PC-3 (cell line): ENCODE results near the gene DCLK1.

Experiments used
- CTCF ChIP-seq: fragments of 300-600 bp; sonication (generic); conservative IDR thresholded peaks from 2 replicates; pipeline ENCODE4 v1.5.1; 2017; ENCODE audit warnings: antibody characterized with exemption, low read depth, mild to moderate bottlenecking, low read length
- EZH2 ChIP-seq: fragments of 300-600 bp; sonication (generic); IDR thresholded peaks from one replicate; pipeline ENCODE4 v1.6.1; 2017; ENCODE audit warnings: antibody characterized with exemption, mild to moderate bottlenecking, low read length; ENCODE audit not compliant: unreplicated experiment

- TF ChIP-seq CTCF (no peak), EZH2 (no peak)
These were observed 74.1 kb downstream of the DCLK1 start for GRCh38 chr13:36057041-36057440.
